C4-2B (cell line): ENCODE measurements around the gene LDHA.

Source experiments
- ZFX ChIP-seq: fragments of 450-650 bp; IDR thresholded peaks from 2 replicates; pipeline ENCODE4 v1.6.1; 2017
- TF ChIP-seq, protein P1 (sequence below): fragments of 450-650 bp; conservative IDR thresholded peaks from 2 replicates; pipeline ENCODE4 v1.5.1; 2017; ENCODE audit warnings: mild to moderate bottlenecking

DNA sequence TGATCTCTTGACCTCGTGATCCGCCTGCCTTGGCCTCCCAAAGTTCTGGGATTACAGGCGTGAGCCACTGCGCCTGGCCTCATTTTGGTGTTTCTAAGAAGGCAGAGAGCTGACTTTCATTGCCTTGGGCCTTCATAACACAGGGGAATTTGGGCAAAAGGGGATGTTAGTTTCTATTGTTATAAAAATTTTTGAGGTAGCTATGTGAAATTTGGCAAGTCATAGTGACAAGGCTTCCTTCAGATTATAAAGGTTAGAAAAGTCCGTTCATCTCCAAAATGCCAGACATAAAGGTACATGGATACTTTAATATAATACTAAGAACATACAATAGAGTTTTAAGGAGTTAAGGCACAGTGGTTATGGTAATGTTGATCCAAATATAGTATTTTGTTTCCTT lies 35.0 kb downstream of the LDHA start:
- TF ChIP-seq, protein P1, sequence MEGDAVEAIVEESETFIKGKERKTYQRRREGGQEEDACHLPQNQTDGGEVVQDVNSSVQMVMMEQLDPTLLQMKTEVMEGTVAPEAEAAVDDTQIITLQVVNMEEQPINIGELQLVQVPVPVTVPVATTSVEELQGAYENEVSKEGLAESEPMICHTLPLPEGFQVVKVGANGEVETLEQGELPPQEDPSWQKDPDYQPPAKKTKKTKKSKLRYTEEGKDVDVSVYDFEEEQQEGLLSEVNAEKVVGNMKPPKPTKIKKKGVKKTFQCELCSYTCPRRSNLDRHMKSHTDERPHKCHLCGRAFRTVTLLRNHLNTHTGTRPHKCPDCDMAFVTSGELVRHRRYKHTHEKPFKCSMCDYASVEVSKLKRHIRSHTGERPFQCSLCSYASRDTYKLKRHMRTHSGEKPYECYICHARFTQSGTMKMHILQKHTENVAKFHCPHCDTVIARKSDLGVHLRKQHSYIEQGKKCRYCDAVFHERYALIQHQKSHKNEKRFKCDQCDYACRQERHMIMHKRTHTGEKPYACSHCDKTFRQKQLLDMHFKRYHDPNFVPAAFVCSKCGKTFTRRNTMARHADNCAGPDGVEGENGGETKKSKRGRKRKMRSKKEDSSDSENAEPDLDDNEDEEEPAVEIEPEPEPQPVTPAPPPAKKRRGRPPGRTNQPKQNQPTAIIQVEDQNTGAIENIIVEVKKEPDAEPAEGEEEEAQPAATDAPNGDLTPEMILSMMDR, result no peak
- TF ChIP-seq ZFX, result no peak
